HepG2 (cell line): ENCODE results near the gene SH3PXD2A. TPM values are rescaled to one million over a fixed set of nuclear protein-coding genes. Genes with fewer than 3 reads are reported as not detected.
A peak's percentile ranks its signal among the peaks of the same experiment; 100 is the strongest.

Source experiments
- ATAC-seq: fragments of 200-7000 bp; cut with Tn5 transposase; 3 replicates; pipeline ENCODE4 v1.9.1; 2020; ENCODE audit warnings: mild to moderate bottlenecking, moderate library complexity
- BruUV-seq: library from RNA; stranded (reverse); fragments of 400-500 nt; replicated peaks from 2 replicates; lab custom pipeline; 2021; lab: Mats Ljungman, UMichigan
- CTCF ChIA-PET: fragments of 300-600 bp; formaldehyde crosslinking; extraction: SDS; loops from one replicate; lab custom pipeline; 2021; ENCODE audit warnings: low total read pairs, inconsistent platforms, low intra/inter-chr PET ratio; lab: Yijun Ruan, JAX
- POLR2A ChIA-PET: fragments of 350-600 bp; sonication (Branson Sonifier 250); formaldehyde crosslinking; loops from one replicate; lab custom pipeline; 2020; ENCODE audit warnings: antibody characterized with exemption, inconsistent platforms; lab: Yijun Ruan, JAX
- DNase-seq: peaks from one replicate; pipeline ENCODE4 v3.0.0-alpha.2; 2015; ENCODE audit warnings: low spot score
- FAIRE-seq: peaks from 3 replicates; lab custom pipeline; 2011; peaks lifted over from hg19 to GRCh38; lab: Jason Lieb, UNC
- H2AFZ ChIP-seq: one replicate; pipeline ENCODE4 v1.6.1; 2011; ENCODE audit warnings: low read length, inconsistent platforms
- H3K27ac ChIP-seq: fragments of 300-600 bp; 3 replicates; pipeline ENCODE4 v1.8.0; 2011; ENCODE audit warnings: mixed run types, mild to moderate bottlenecking, mixed read lengths, low read length, inconsistent platforms; ENCODE audit not compliant: insufficient read depth; ENCODE audit errors: extremely low read length
- H3K27me3 ChIP-seq, 2 experiments: fragments of 200-600 bp in 1 of 2; 2 replicates in 1 of 2; 3 replicates in 1 of 2; pipeline versions ENCODE4 v1.6.0 to v1.8.0; 2011; ENCODE audit warnings: low read length in 2 of 2, mild to moderate bottlenecking in 2 of 2, moderate library complexity in 2 of 2, inconsistent platforms in 1 of 2; ENCODE audit not compliant: insufficient read depth in 2 of 2, control insufficient read depth in 1 of 2
- H3K36me3 ChIP-seq, 2 experiments: fragments of 200-600 bp in 1 of 2; replicated peaks in 1 of 2; 2 replicates in 1 of 2; 3 replicates in 1 of 2; pipeline versions ENCODE4 v1.5.1 to v1.8.0; 2011; ENCODE audit warnings: low read length in 2 of 2, inconsistent platforms in 1 of 2; ENCODE audit not compliant: insufficient read depth in 2 of 2, control insufficient read depth in 1 of 2
- H3K4me1 ChIP-seq: 2 replicates; pipeline ENCODE4 v1.5.1; 2012; ENCODE audit warnings: low read length, inconsistent platforms; ENCODE audit not compliant: insufficient read depth
- H3K4me2 ChIP-seq: 2 replicates; pipeline ENCODE4 v1.6.0; 2011; ENCODE audit warnings: low read depth, low read length, inconsistent platforms
- H3K4me3 ChIP-seq, 3 experiments: fragments of 200-600 bp in 1 of 3; sonication (generic), shearing (Covaris generic) in 1 of 3; replicated peaks in 1 of 3; 2 replicates each; pipeline ENCODE4 v1.5.1; 2011 to 2016; ENCODE audit warnings: low read length in 3 of 3, inconsistent platforms in 2 of 3, low read depth in 2 of 3, mild to moderate bottlenecking in 2 of 3, control low read depth in 1 of 3, mixed read lengths in 1 of 3; ENCODE audit not compliant: insufficient read depth in 1 of 3
- H3K79me2 ChIP-seq: one replicate; pipeline ENCODE4 v1.6.1; 2011; ENCODE audit warnings: low read length, inconsistent platforms; ENCODE audit not compliant: insufficient read depth
- H3K9ac ChIP-seq: 2 replicates; pipeline ENCODE4 v1.6.0; 2011; ENCODE audit warnings: mild to moderate bottlenecking, low read depth, low read length, inconsistent platforms; ENCODE audit not compliant: insufficient read depth
- H3K9me3 ChIP-seq: 2 replicates; pipeline ENCODE4 v1.5.1; 2012; ENCODE audit warnings: mild to moderate bottlenecking, low read length
- H4K20me1 ChIP-seq: 2 replicates; pipeline ENCODE4 v1.6.0; 2011; ENCODE audit warnings: inconsistent platforms, mild to moderate bottlenecking, low read length, moderate library complexity; ENCODE audit not compliant: insufficient read depth
- ATM ChIP-seq: fragments of 450-650 bp; IDR thresholded peaks from 2 replicates; pipeline ENCODE4 v1.7.1; 2017; ENCODE audit warnings: mild to moderate bottlenecking, borderline replicate concordance
- BHLHE40 ChIP-seq: IDR thresholded peaks from 2 replicates; pipeline ENCODE4 v1.6.1; 2011; ENCODE audit warnings: low read length, improper control_type of control experiment
- CEBPB ChIP-seq: IDR thresholded peaks from 2 replicates; pipeline ENCODE4 v1.6.1; 2011; ENCODE audit warnings: low read depth, low read length, improper control_type of control experiment, borderline replicate concordance
- HMG20B ChIP-seq: conservative IDR thresholded peaks from 2 replicates; pipeline ENCODE4 v1.6.1; 2016; ENCODE audit warnings: missing genetic modification reagents, missing compliant biosample characterization
- IKZF1 ChIP-seq: fragments of 450-650 bp; IDR thresholded peaks from 2 replicates; pipeline ENCODE4 v1.7.1; 2016
- MTF1 ChIP-seq: sonication (generic); formaldehyde crosslinking; IDR thresholded peaks from 2 replicates; pipeline ENCODE4 v1.5.0; 2020; ENCODE audit warnings: missing genetic modification reagents
- NR2F1 ChIP-seq, 2 experiments: fragments of 450-650 bp in 1 of 2; formaldehyde crosslinking in 1 of 2; IDR thresholded peaks; 2 replicates each; pipeline versions ENCODE4 v1.5.0 to v1.6.1; 2016 to 2020; ENCODE audit warnings: mild to moderate bottlenecking in 1 of 2, missing compliant biosample characterization in 1 of 2, missing genetic modification reagents in 1 of 2, moderate library complexity in 1 of 2
- RBFOX2 ChIP-seq: fragments of 200-400 bp; formaldehyde crosslinking; IDR thresholded peaks from 2 replicates; pipeline ENCODE4 v1.6.1; 2017; ENCODE audit warnings: low read depth, mild to moderate bottlenecking, low read length
- SOX6 ChIP-seq, 2 experiments: fragments of 450-650 bp in 1 of 2; sonication (generic) in 1 of 2; formaldehyde crosslinking in 1 of 2; IDR thresholded peaks; 2 replicates each; pipeline versions ENCODE4 v1.4.0 to v1.6.1; 2017 to 2020; ENCODE audit warnings: antibody characterized with exemption in 1 of 2, mild to moderate bottlenecking in 1 of 2, missing genetic modification reagents in 1 of 2
- TCF7 ChIP-seq: sonication (generic); IDR thresholded peaks from 2 replicates; pipeline ENCODE4 v1.6.1; 2016; ENCODE audit warnings: antibody characterized with exemption, low read depth
- TEAD3 ChIP-seq: optimal IDR thresholded peaks from 2 replicates; pipeline ENCODE3; 2016; ENCODE audit warnings: borderline replicate concordance
- U2AF1 ChIP-seq: fragments of 200-400 bp; formaldehyde crosslinking; optimal IDR thresholded peaks from 2 replicates; pipeline ENCODE3; 2017; ENCODE audit warnings: mild to moderate bottlenecking, low read depth, low read length
- ZBTB3 ChIP-seq: sonication (generic); formaldehyde crosslinking; IDR thresholded peaks from 2 replicates; pipeline ENCODE4 v1.4.0; 2020; ENCODE audit warnings: low read depth, mild to moderate bottlenecking, moderate library complexity, missing genetic modification reagents, borderline replicate concordance
- ZNF232 ChIP-seq: sonication (generic); formaldehyde crosslinking; IDR thresholded peaks from 2 replicates; pipeline ENCODE4 v1.4.0; 2020; ENCODE audit warnings: missing genetic modification reagents, borderline replicate concordance
- ZNF589 ChIP-seq: sonication (generic); formaldehyde crosslinking; conservative IDR thresholded peaks from 2 replicates; pipeline ENCODE4 v1.8.0; 2022; ENCODE audit warnings: mild to moderate bottlenecking, moderate library complexity, missing genetic modification reagents
- ZNF629 ChIP-seq: sonication (generic); formaldehyde crosslinking; conservative IDR thresholded peaks from 2 replicates; pipeline ENCODE4 v1.5.0; 2020; ENCODE audit warnings: missing genetic modification reagents
- ZNF770 ChIP-seq: sonication (generic); formaldehyde crosslinking; IDR thresholded peaks from 2 replicates; pipeline ENCODE4 v1.5.0; 2020; ENCODE audit warnings: mild to moderate bottlenecking, missing genetic modification reagents
- WGBS: methylation state at CpG from one replicate; pipeline ENCODE4 v1.1.6; 2017; ENCODE audit warnings: low lambda C conversion rate; 5-methylcytosine and 5-hydroxymethylcytosine counted together
- in situ Hi-C: cut with HindIII; loops from 2 replicates; pipeline ENCODE4 v1.10.0; 2017; ENCODE audit warnings: low pct_unique_long_range_greater_than_20kb; ENCODE audit not compliant: extremely low pct_ligation_motif_present
- intact Hi-C: fragments of 100-400 bp; cut with micrococcal nuclease; formaldehyde crosslinking; loops from one replicate; pipeline ENCODE4 v1.10.0; 2022; ENCODE audit not compliant: unreplicated experiment
- polyA plus RNA-seq, 8 experiments: library from polyadenylated mRNA; depleted of rRNA in 3 of 8; stranded (reverse) in 7 of 8; unstranded in 1 of 8; fragments of >200 nt; fragmentation: Illumina TruSeq in 4 of 8; extraction: Trizol in 4 of 8; gene quantifications; 2 replicates each; pipeline versions ENCODE4 v1.2.1 to v1.2.3, GENCODE V29; 2011 to 2016; ENCODE audit warnings: low read depth in 4 of 8, missing spikeins in 1 of 8, mixed read lengths in 1 of 8; ENCODE audit not compliant: insufficient read depth in 1 of 8
- total RNA-seq, 5 experiments: library from RNA; depleted of rRNA; stranded (reverse); fragments of >200 nt; fragmentation: Illumina TruSeq; extraction: Trizol; gene quantifications; 2 replicates each; pipeline ENCODE4 v1.2.3, GENCODE V29; 2016; ENCODE audit warnings: low read depth in 1 of 5
- TF ChIP-seq, protein P1 (sequence below): sonication (generic); formaldehyde crosslinking; IDR thresholded peaks from 2 replicates; pipeline ENCODE4 v1.5.0; 2020; ENCODE audit warnings: missing genetic modification reagents

SH3PXD2A gene
- total and polyA plus RNA-seq, 2 of the 13 experiments (the other 11 are each of a cell fraction or from before 2014, with no cell fraction given): 11.1 to 11.3 TPM

DNA sequence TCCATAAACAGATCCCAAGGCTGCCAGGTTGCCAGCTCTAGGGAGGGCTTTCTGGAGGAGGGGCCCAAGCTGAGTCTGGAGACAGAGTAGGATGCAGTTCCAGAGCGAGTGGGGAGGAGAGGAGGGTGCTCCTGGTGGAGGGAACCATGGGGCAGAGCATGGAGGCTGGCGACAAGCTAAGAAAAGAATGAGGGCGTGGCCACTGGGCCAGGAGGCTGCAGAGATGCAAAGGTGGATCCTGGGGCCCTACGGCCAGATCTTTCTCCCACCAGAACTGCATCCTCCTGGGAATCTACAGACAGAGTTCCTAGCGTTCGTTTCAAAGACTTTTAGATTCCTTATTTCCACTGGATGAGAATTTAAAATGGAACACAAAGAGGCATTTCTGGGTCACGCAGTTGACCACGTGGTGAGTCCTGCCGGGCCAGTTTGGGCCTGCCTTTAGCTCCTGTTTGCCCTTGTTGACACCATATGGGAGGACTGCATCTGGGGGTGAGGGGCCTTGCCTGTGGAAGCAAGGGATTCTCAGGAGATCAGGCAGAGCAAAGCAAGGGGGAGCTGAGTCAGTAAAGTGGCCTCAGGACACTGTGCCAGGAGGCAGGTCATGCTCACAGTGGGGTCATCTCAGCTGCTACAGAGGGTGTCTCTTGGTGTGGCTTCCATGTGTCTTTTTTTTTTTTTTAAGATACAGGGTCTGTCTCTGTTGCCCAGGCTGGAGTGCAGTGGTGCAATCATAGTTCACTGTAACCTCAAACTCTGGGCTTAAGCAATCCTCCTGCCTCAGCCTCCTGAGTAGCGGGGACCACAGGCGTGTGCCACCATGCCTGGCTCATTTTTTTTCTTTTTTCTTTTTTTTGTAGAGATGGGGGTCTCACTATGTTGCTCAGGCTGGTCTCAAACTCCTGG lies 137.8 kb downstream of the SH3PXD2A start (continued):
- peak; percentile 71 for TF ChIP-seq ZNF770 (CRISPR knock-in tag)

- in situ Hi-C loops (loop anchor here (5.0 kb wide), 1 partner anchor 76 kb away; no protein-coding TSS in a partner anchor), intact Hi-C loops (loop anchor here (5.0 kb wide), 2 partner anchors 41 to 76 kb away; no protein-coding TSS in a partner anchor)
- FAIRE-seq (peak; percentile 87), ATAC-seq (peak; percentile 82), DNase-seq (peak; percentile 88)
- peak overlapping the region; percentile 28; the same call in 1 of the 2 replicates for H3K9ac ChIP-seq
- H3K9me3 ChIP-seq: no peaks in the 10 kb centered on the region
- peaks cover 62% of the 10 kb centered on the region for H3K4me1 ChIP-seq
- peaks cover 13% of the 10 kb centered on the region; the same call in 1 of the 2 replicates for H4K20me1 ChIP-seq
- no peaks in the 10 kb centered on the region for H3K79me2 ChIP-seq
- ChIA-PET CTCF (interaction anchor here (1.3 kb wide), 1 partner anchor 143 kb away, joined by 4 read pairs; no protein-coding TSS in a partner anchor), POLR2A (no interaction called here)
- peak overlapping the region; percentile 25; the same call in 1 of the 2 replicates for H3K4me2 ChIP-seq
- H3K27me3 ChIP-seq: no peaks in the 10 kb centered on the region
- H3K4me3 ChIP-seq: no peak overlapping the region
- WGBS: 27% methylated on average over 5 of the region's 11 CpGs
- H2AFZ ChIP-seq: no peak overlapping the region
- no TSS peak for BruUV-seq
- H3K27ac ChIP-seq: peak overlapping the region; percentile 48
- H3K36me3 ChIP-seq: peaks cover 29 to 46% of the 10 kb centered on the region in 2 experiments
- TF ChIP-seq, protein P1, sequence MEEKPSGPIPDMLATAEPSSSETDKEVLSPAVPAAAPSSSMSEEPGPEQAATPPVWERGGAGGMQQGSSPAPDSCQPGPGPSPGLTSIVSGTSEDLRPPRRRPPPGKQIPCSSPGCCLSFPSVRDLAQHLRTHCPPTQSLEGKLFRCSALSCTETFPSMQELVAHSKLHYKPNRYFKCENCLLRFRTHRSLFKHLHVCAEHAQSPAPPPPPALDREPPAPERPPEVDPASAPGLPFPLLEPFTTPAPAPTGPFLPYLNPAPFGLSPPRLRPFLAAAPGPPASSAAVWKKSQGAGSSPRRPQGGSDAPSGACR (CRISPR knock-in tag): no peak
- TF ChIP-seq MTF1 (CRISPR knock-in tag) (no peak), U2AF1 (peak; percentile 69), ZNF232 (CRISPR knock-in tag) (no peak), ZBTB3 (CRISPR knock-in tag) (no peak), TEAD3 (CRISPR knock-in tag) (peak; percentile 91), ZNF589 (CRISPR knock-in tag) (no peak), RBFOX2 (no peak), IKZF1 (no peak), BHLHE40 (no peak), ATM (no peak), TCF7 (peak; percentile 33; the same call in 1 of the 2 replicates), NR2F1 (CRISPR knock-in tag; IDR thresholded peaks at IDR 0.05) (no peak), ZNF629 (CRISPR knock-in tag) (peak; percentile 100), SOX6 (IDR thresholded peaks at IDR 0.05) (no peak), SOX6 (CRISPR knock-in tag; IDR thresholded peaks at IDR 0.05) (peak; percentile 72), CEBPB (no peak), HMG20B (0 out of 2 replicates have a peak, but pooled peaks have one; percentile 10)
These were observed 138.9 kb downstream of the SH3PXD2A start for GRCh38 chr10:103716206-103717160.
